MM.1S (cell line): Measurements from ENCODE around the gene CA12.

Experiments used
- EZH2 ChIP-seq: fragments of 300-600 bp; sonication (generic); optimal IDR thresholded peaks from 2 replicates; pipeline ENCODE3; 2017; ENCODE audit warnings: low read depth, mild to moderate bottlenecking, antibody characterized with exemption, low read length, mixed read lengths
- EZH2phosphoT487 ChIP-seq: fragments of 300-600 bp; sonication (generic); IDR thresholded peaks from 2 replicates; pipeline ENCODE4 v1.6.1; 2018; ENCODE audit warnings: antibody characterized with exemption, low read length
- TF ChIP-seq, protein P1 (sequence below): fragments of 300-600 bp; sonication (generic); IDR thresholded peaks from 2 replicates; pipeline ENCODE4 v1.5.1; 2016; ENCODE audit warnings: antibody characterized with exemption, low read length, mixed read lengths

DNA sequence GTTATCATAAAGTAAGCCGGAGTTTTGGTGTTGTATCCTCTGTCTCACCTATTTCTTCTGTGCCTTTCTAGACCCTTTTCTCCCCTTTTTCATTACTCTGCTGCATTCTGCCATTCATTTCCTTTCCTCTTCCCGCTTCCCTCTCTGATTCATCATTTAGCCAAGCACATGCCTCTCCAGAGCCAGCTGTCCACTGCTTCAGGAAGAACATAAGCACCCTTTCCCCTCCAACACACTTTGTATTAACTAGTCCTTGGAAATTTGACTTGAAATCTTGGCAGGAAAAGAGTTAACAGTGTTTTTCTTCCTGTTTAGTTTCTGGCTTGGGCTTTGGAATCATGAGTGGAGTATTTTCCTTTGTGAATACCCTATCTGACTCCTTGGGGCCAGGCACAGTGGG lies 94.5 kb downstream of the CA12 start:
- TF ChIP-seq EZH2 (no peak), EZH2phosphoT487 (no peak)
- TF ChIP-seq, protein P1, sequence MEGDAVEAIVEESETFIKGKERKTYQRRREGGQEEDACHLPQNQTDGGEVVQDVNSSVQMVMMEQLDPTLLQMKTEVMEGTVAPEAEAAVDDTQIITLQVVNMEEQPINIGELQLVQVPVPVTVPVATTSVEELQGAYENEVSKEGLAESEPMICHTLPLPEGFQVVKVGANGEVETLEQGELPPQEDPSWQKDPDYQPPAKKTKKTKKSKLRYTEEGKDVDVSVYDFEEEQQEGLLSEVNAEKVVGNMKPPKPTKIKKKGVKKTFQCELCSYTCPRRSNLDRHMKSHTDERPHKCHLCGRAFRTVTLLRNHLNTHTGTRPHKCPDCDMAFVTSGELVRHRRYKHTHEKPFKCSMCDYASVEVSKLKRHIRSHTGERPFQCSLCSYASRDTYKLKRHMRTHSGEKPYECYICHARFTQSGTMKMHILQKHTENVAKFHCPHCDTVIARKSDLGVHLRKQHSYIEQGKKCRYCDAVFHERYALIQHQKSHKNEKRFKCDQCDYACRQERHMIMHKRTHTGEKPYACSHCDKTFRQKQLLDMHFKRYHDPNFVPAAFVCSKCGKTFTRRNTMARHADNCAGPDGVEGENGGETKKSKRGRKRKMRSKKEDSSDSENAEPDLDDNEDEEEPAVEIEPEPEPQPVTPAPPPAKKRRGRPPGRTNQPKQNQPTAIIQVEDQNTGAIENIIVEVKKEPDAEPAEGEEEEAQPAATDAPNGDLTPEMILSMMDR, result no peak
